CD4-positive, alpha-beta T cell (primary cell): ENCODE results near the gene OOSP2. TPM values are rescaled to one million over a fixed set of nuclear protein-coding genes. Genes with fewer than 3 reads are reported as not detected.

Experiments
- ATAC-seq: fragments of 200-7000 bp; cut with Tn5 transposase; one replicate; pipeline ENCODE4 v1.10.0; 2022; ENCODE audit warnings: mild to moderate bottlenecking; ENCODE audit not compliant: poor library complexity
- CTCF ChIA-PET: fragments of 350-600 bp; sonication (Branson Sonifier 250); formaldehyde crosslinking; loops from one replicate; lab custom pipeline; 2021; ENCODE audit warnings: antibody characterized with exemption, inconsistent platforms; lab: Charles Lee
- POLR2A ChIA-PET: fragments of 350-600 bp; sonication (Branson Sonifier 250); formaldehyde crosslinking; loops from one replicate; lab custom pipeline; 2021; ENCODE audit warnings: antibody characterized with exemption, inconsistent platforms; lab: Charles Lee
- DNase-seq, 14 experiments: peaks; one replicate each; pipeline ENCODE4 v3.0.0-alpha.2; 2013 to 2020; ENCODE audit warnings: mixed read lengths in 2 of 14
- H3K27ac ChIP-seq, 2 donors: one replicate each; pipeline versions ENCODE4 v1.5.1 to v1.7.0; 2013; ENCODE audit warnings: low read length in 2 of 2, low read depth in 1 of 2, mild to moderate bottlenecking in 1 of 2
- H3K27me3 ChIP-seq, 2 experiments: 1 replicate in 1 of 2; 2 replicates in 1 of 2; pipeline versions ENCODE4 v1.6.1 to v1.7.0; 2013; ENCODE audit warnings: low read length in 2 of 2, control low read depth in 1 of 2, mild to moderate bottlenecking in 1 of 2, moderate library complexity in 1 of 2; ENCODE audit not compliant: insufficient read depth in 2 of 2, control insufficient read depth in 1 of 2
- H3K36me3 ChIP-seq: one replicate; pipeline ENCODE4 v1.6.1; 2013; ENCODE audit warnings: low read length, control low read depth; ENCODE audit not compliant: insufficient read depth
- H3K4me1 ChIP-seq: one replicate; pipeline ENCODE4 v1.6.1; 2013; ENCODE audit warnings: low read length, control low read depth; ENCODE audit not compliant: insufficient read depth
- H3K4me3 ChIP-seq: one replicate; pipeline ENCODE4 v1.5.1; 2013; ENCODE audit warnings: mild to moderate bottlenecking, low read length, moderate library complexity
- H3K9me3 ChIP-seq, 2 experiments: 1 replicate in 1 of 2; 2 replicates in 1 of 2; pipeline versions ENCODE4 v1.6.1 to v1.7.0; 2013; ENCODE audit warnings: low read length in 2 of 2, mild to moderate bottlenecking in 2 of 2, control low read depth in 1 of 2, moderate library complexity in 1 of 2; ENCODE audit not compliant: control insufficient read depth in 1 of 2, insufficient read depth in 1 of 2
- H3K27ac Mint-ChIP-seq: one replicate; pipeline ENCODE4 v1.8.0; 2020; ENCODE audit warnings: mixed read lengths
- H3K27me3 Mint-ChIP-seq: one replicate; pipeline ENCODE4 v1.8.0; 2021; ENCODE audit warnings: mixed read lengths
- H3K36me3 Mint-ChIP-seq: one replicate; pipeline ENCODE4 v1.8.0; 2021; ENCODE audit warnings: low read depth, mixed read lengths
- H3K4me1 Mint-ChIP-seq: one replicate; pipeline ENCODE4 v1.8.0; 2021; ENCODE audit warnings: low read depth, mixed read lengths
- H3K4me3 Mint-ChIP-seq: one replicate; pipeline ENCODE4 v1.8.0; 2020; ENCODE audit warnings: mild to moderate bottlenecking, mixed read lengths
- H3K9me3 Mint-ChIP-seq: one replicate; pipeline ENCODE4 v1.8.0; 2020; ENCODE audit warnings: mixed read lengths
- CTCF ChIP-seq: fragments of 200-600 bp; IDR thresholded peaks from one replicate; pipeline ENCODE4 v1.8.0; 2022; ENCODE audit warnings: antibody characterized with exemption, mild to moderate bottlenecking
- intact Hi-C, 2 experiments: fragments of 100-400 bp; cut with DNase I in 1 of 2; cut with micrococcal nuclease in 1 of 2; formaldehyde crosslinking; loops; one replicate each; pipeline versions ENCODE4 v1.15.1 to v1.9.0; 2023 to 2025; cut with DNase I, micrococcal nuclease
- total RNA-seq, 174 experiments: library from RNA in 2 of 174; stranded (reverse) in 2 of 174; gene quantifications; one replicate each; pipeline ENCODE4 v1.2.3 and lab custom pipeline; 2021 to 2026

OOSP2 gene
- total RNA-seq, 2 experiments from 2014 or later, result not detected

DNA sequence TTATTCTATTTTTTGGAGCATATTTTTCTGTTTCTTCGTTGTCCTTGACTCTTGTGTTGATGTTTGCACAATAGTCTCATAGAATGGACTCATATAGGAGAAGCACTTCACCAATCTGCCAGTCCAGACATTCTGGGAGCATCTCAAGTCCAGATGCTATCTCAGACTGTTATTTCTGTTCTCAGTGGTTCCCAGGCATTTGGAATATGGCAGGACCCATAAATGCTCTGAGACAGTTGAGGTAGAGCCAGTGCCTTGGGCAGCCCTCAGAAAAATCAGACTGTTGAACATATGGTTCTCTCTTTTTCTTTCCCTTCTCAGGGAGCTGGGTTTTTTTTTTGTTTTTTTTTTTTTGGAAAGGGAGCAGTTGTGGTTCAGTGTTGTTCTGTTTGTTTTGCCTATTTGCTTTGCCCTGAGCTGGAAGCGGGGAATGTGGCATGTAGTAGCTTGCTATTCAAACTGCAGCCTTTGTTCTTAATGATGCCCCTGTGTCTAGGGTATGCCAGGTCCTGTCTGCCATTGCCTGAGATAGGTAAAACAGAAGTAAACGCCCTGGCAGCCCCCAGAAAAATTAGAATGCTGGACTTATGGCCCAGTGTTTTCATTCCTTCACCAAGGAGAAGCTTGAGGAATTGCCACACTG is 44.5 kb downstream of the OOSP2 start:
- Histone ChIP-seq H3K27ac (no peak overlapping the region), H3K9me3 (no peaks in the 10 kb centered on the region), H3K4me1 (no peaks in the 10 kb centered on the region), H3K27me3 (peaks cover 0 to 12% of the 10 kb centered on the region in 2 experiments), H3K4me3 (no peak overlapping the region), H3K36me3 (no peaks in the 10 kb centered on the region)
- CTCF ChIA-PET, result no interaction called here
- intact Hi-C loops, result no loop called here
- POLR2A ChIA-PET, result no interaction called here
- no peaks in the 10 kb centered on the region for H3K9me3 Mint-ChIP-seq
- H3K36me3 Mint-ChIP-seq, result no peaks in the 10 kb centered on the region
- ATAC-seq, result no peak
- H3K27ac Mint-ChIP-seq, result no peak overlapping the region
- H3K4me1 Mint-ChIP-seq, result no peaks in the 10 kb centered on the region
- H3K4me3 Mint-ChIP-seq, result no peak overlapping the region
- TF ChIP-seq CTCF, result no peak
- DNase-seq, result no peak
- H3K27me3 Mint-ChIP-seq, result peaks cover 16% of the 10 kb centered on the region

DNA sequence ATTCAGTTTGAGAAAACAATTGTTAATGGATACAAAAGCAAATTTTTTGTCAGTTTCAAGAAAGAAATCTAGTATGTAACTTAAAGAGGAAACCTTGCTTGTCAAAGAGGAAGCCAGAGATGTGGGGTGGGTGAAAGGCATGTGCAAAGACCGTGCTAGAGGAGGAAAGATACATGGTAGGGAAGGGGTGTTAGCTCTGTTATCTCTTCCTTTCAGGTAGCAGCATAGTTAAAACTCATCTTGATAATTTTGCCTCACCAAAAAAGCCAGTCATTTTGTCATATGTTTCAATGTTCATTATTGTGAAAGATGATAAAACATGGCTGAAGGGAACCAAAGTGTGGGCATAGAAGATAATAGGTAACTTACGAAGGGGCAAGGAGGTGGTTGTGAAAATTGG is 45.7 kb downstream of the OOSP2 start:
- H3K27me3 Mint-ChIP-seq, result peaks cover 16% of the 10 kb centered on the region

DNA sequence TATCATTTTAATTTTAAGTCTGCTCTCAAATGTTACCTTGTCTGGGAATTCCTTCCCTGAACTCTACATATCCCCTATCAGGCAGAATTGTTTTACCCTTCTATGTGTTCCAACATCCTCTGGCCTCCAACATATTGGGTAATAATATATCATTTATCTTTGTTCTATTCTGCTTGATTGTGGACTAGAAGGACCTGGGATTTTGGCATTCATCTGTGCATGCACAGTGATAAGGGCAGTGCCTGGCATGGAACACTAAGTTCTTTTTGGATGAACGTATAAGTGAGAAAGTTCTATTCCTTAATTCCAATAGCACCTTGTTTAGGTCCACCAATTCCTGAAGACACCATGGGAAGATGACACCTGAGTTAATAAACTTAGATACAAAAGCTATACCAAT is 47.0 kb downstream of the OOSP2 start:
- no peak for ATAC-seq

More for the DNA sequence above, 45.7 kb downstream of the OOSP2 start:
- no peak overlapping the region for H3K4me3 ChIP-seq
- ChIA-PET POLR2A (no interaction called here), CTCF (no interaction called here)
- Mint-ChIP-seq H3K36me3 (no peaks in the 10 kb centered on the region), H3K4me3 (no peak overlapping the region), H3K27ac (no peak overlapping the region), H3K9me3 (no peaks in the 10 kb centered on the region), H3K4me1 (no peaks in the 10 kb centered on the region)
- H3K27me3 ChIP-seq, result peaks cover 0 to 12% of the 10 kb centered on the region in 2 experiments
- no peak overlapping the region for H3K27ac ChIP-seq
- TF ChIP-seq CTCF, result no peak
- no peaks in the 10 kb centered on the region for H3K9me3 ChIP-seq
- DNase-seq (no peak), ATAC-seq (no peak)
- no peaks in the 10 kb centered on the region for H3K36me3 ChIP-seq
- intact Hi-C loops, result no loop called here
- no peaks in the 10 kb centered on the region for H3K4me1 ChIP-seq

More for the DNA sequence above, 47.0 kb downstream of the OOSP2 start:
- DNase-seq, result no peak
- Mint-ChIP-seq H3K36me3 (no peaks in the 10 kb centered on the region), H3K9me3 (no peaks in the 10 kb centered on the region), H3K27me3 (peaks cover 20% of the 10 kb centered on the region), H3K27ac (no peak overlapping the region), H3K4me1 (no peaks in the 10 kb centered on the region), H3K4me3 (no peak overlapping the region)
- Histone ChIP-seq H3K9me3 (no peaks in the 10 kb centered on the region), H3K4me3 (no peak overlapping the region), H3K27ac (no peak overlapping the region), H3K36me3 (no peaks in the 10 kb centered on the region), H3K27me3 (peaks cover 0 to 17% of the 10 kb centered on the region in 2 experiments), H3K4me1 (no peaks in the 10 kb centered on the region)
- TF ChIP-seq CTCF, result no peak
- POLR2A ChIA-PET, result no interaction called here
- intact Hi-C loops, result no loop called here
- CTCF ChIA-PET, result no interaction called here
